Measurements from ENCODE around the gene ALK.

DNA sequence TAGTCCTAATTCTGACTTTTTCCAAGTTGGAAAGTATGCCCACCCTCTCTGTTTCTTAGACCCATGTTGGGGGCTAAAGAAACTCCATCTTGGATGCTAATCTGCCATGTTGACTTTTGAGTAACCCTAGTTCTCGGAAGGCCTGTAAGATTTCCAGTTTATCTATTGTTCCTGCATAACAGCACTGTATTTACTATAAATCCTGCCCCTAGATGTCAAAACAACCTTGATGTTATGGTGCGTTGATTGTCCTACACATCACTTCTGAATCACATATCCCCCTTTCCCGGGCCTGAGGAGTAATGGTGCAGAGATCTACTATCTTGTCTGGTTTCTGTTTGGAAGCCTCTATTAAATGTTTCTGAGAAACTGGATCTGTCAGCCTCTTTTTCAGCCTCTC, 116.7 kb downstream of the ALK start:
- no peak for TF ChIP-seq CEBPB (IDR thresholded peaks at IDR 0.05)
- TF ChIP-seq, protein P1, sequence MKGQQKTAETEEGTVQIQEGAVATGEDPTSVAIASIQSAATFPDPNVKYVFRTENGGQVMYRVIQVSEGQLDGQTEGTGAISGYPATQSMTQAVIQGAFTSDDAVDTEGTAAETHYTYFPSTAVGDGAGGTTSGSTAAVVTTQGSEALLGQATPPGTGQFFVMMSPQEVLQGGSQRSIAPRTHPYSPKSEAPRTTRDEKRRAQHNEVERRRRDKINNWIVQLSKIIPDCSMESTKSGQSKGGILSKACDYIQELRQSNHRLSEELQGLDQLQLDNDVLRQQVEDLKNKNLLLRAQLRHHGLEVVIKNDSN (IDR thresholded peaks at IDR 0.05): no peak
- TF ChIP-seq TAF1 (IDR thresholded peaks at IDR 0.05; ENCODE audit: low read depth): no peak
- TF ChIP-seq TCF12 (IDR thresholded peaks at IDR 0.05; ENCODE audit: low read depth): no peak
- no peak for TF ChIP-seq TEAD4 (IDR thresholded peaks at IDR 0.05)
- TF ChIP-seq CREB1 (IDR thresholded peaks at IDR 0.05; ENCODE audit: low read depth): no peak
- TF ChIP-seq, protein P2, sequence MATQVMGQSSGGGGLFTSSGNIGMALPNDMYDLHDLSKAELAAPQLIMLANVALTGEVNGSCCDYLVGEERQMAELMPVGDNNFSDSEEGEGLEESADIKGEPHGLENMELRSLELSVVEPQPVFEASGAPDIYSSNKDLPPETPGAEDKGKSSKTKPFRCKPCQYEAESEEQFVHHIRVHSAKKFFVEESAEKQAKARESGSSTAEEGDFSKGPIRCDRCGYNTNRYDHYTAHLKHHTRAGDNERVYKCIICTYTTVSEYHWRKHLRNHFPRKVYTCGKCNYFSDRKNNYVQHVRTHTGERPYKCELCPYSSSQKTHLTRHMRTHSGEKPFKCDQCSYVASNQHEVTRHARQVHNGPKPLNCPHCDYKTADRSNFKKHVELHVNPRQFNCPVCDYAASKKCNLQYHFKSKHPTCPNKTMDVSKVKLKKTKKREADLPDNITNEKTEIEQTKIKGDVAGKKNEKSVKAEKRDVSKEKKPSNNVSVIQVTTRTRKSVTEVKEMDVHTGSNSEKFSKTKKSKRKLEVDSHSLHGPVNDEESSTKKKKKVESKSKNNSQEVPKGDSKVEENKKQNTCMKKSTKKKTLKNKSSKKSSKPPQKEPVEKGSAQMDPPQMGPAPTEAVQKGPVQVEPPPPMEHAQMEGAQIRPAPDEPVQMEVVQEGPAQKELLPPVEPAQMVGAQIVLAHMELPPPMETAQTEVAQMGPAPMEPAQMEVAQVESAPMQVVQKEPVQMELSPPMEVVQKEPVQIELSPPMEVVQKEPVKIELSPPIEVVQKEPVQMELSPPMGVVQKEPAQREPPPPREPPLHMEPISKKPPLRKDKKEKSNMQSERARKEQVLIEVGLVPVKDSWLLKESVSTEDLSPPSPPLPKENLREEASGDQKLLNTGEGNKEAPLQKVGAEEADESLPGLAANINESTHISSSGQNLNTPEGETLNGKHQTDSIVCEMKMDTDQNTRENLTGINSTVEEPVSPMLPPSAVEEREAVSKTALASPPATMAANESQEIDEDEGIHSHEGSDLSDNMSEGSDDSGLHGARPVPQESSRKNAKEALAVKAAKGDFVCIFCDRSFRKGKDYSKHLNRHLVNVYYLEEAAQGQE (IDR thresholded peaks at IDR 0.05; ENCODE audit: low read depth): no peak

All from Ishikawa (cell line).